K562 (cell line): ENCODE data around the gene RUNDC3A. TPM values are rescaled to one million over a fixed set of nuclear protein-coding genes. Genes with fewer than 3 reads are reported as not detected.

Experiments used
- DMBX1 ChIP-seq: fragments of 250-450 bp; sonication (Bioruptor Pico); IDR thresholded peaks from 2 replicates; pipeline ENCODE4 v1.8.0; 2022; ENCODE audit warnings: inconsistent platforms, mild to moderate bottlenecking, moderate library complexity, borderline replicate concordance
- HDAC2 ChIP-seq: fragments of 450-650 bp; IDR thresholded peaks from 2 replicates; pipeline ENCODE4 v1.6.1; 2016; ENCODE audit warnings: mild to moderate bottlenecking
- KDM1A ChIP-seq, 2 experiments: fragments of 450-650 bp; IDR thresholded peaks; 2 replicates each; pipeline ENCODE4 v1.6.1; 2016; ENCODE audit warnings: mild to moderate bottlenecking in 2 of 2
- MAZ ChIP-seq, 2 experiments: fragments of 450-650 bp in 1 of 2; sonication (generic) in 1 of 2; formaldehyde crosslinking; IDR thresholded peaks in 1 of 2; conservative IDR thresholded peaks in 1 of 2; 2 replicates each; pipeline versions ENCODE4 v1.4.0 to v1.5.0; 2020; ENCODE audit warnings: mild to moderate bottlenecking in 1 of 2, missing genetic modification reagents in 1 of 2
- PBX2 ChIP-seq, 2 experiments: IDR thresholded peaks in 1 of 2; conservative IDR thresholded peaks in 1 of 2; 2 replicates each; pipeline ENCODE4 v1.6.1; 2016; ENCODE audit warnings: low read depth in 2 of 2, mild to moderate bottlenecking in 1 of 2, missing compliant biosample characterization in 1 of 2, missing genetic modification characterization in 1 of 2, moderate library complexity in 1 of 2
- ZNF3 ChIP-seq: fragments of 250-450 bp; sonication (Bioruptor Pico); IDR thresholded peaks from 2 replicates; pipeline ENCODE4 v1.5.0; 2021; ENCODE audit warnings: mild to moderate bottlenecking, moderate library complexity
- polyA plus RNA-seq, 8 experiments: library from polyadenylated mRNA; depleted of rRNA in 4 of 8; stranded (reverse) in 5 of 8; unstranded in 3 of 8; fragments of >200 nt; fragmentation: Nextera tagmentation in 2 of 8; fragmentation: Illumina TruSeq in 1 of 8; extraction: Ambion mirVana in 2 of 8; extraction: Trizol in 1 of 8; gene quantifications; 2 replicates each; pipeline versions ENCODE4 v1.2.1 to v1.2.3, GENCODE V29; 2011 to 2014; ENCODE audit warnings: inconsistent platforms in 1 of 8, missing spikeins in 1 of 8
- total RNA-seq, 7 experiments: library from RNA; depleted of rRNA in 6 of 7; stranded (reverse); fragments of >200 nt in 6 of 7; fragmentation: Illumina TruSeq in 2 of 7; extraction: Trizol in 2 of 7; gene quantifications; 2 replicates each; pipeline versions ENCODE4 v1.2.1 to v1.2.3, GENCODE V29; 2011 to 2021; ENCODE audit warnings: low replicate concordance in 1 of 7
- TF ChIP-seq, protein P1 (sequence below): fragments of 450-650 bp; IDR thresholded peaks from 2 replicates; pipeline ENCODE4 v1.6.1; 2017; ENCODE audit warnings: antibody characterized with exemption, mild to moderate bottlenecking

RUNDC3A gene
- total and polyA plus RNA-seq, 9 of the 15 experiments (the other 6 are each of a cell fraction or from before 2014, with no cell fraction given), result not detected

GRCh38 chr17:44283344-44284023 is 24.9 kb upstream of the RUNDC3A start (continued):
- TF ChIP-seq MAZ (CRISPR knock-in tag; conservative IDR thresholded peaks at IDR 0.05 in 1 of 2, IDR thresholded peaks at IDR 0.05 in 1 of 2), result 0 out of 4 replicates have a peak, but pooled peaks of 1 of the 2 experiments have one; percentile 24
- TF ChIP-seq, protein P1, sequence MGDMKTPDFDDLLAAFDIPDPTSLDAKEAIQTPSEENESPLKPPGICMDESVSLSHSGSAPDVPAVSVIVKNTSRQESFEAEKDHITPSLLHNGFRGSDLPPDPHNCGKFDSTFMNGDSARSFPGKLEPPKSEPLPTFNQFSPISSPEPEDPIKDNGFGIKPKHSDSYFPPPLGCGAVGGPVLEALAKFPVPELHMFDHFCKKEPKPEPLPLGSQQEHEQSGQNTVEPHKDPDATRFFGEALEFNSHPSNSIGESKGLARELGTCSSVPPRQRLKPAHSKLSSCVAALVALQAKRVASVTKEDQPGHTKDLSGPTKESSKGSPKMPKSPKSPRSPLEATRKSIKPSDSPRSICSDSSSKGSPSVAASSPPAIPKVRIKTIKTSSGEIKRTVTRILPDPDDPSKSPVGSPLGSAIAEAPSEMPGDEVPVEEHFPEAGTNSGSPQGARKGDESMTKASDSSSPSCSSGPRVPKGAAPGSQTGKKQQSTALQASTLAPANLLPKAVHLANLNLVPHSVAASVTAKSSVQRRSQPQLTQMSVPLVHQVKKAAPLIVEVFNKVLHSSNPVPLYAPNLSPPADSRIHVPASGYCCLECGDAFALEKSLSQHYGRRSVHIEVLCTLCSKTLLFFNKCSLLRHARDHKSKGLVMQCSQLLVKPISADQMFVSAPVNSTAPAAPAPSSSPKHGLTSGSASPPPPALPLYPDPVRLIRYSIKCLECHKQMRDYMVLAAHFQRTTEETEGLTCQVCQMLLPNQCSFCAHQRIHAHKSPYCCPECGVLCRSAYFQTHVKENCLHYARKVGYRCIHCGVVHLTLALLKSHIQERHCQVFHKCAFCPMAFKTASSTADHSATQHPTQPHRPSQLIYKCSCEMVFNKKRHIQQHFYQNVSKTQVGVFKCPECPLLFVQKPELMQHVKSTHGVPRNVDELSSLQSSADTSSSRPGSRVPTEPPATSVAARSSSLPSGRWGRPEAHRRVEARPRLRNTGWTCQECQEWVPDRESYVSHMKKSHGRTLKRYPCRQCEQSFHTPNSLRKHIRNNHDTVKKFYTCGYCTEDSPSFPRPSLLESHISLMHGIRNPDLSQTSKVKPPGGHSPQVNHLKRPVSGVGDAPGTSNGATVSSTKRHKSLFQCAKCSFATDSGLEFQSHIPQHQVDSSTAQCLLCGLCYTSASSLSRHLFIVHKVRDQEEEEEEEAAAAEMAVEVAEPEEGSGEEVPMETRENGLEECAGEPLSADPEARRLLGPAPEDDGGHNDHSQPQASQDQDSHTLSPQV, result 0 out of 2 replicates have a peak, but pooled peaks have one; percentile 28
- TF ChIP-seq HDAC2, result 0 out of 2 replicates have a peak, but pooled peaks have one; percentile 22
- peak; percentile 60; the same call in 1 of the 2 replicates for TF ChIP-seq ZNF3 (CRISPR knock-in tag)
- TF ChIP-seq DMBX1 (CRISPR knock-in tag), result peak; percentile 8; the same call in 1 of the 2 replicates
- TF ChIP-seq KDM1A (IDR thresholded peaks at IDR 0.05), result 0 out of 4 replicates have a peak, but pooled peaks of 1 of the 2 experiments have one; percentile 26
- TF ChIP-seq PBX2 (CRISPR knock-in tag; IDR thresholded peaks at IDR 0.05; ENCODE audit: low read depth), result no peak
- no peak for TF ChIP-seq PBX2 (tag; conservative IDR thresholded peaks at IDR 0.05; ENCODE audit: low read depth)
